ENCODE measurements around the gene SMCP. TPM values are rescaled to one million over a fixed set of nuclear protein-coding genes. Genes with fewer than 3 reads are reported as not detected.

Gene SMCP
- total RNA-seq, 1 donor from 2014 or later, result not detected

- Mint-ChIP-seq H3K27ac (no peak within 1 kb of the TSS), H3K9me3 (ENCODE audit: low read depth) (peaks cover 58% of the 10 kb centered on the region), H3K4me1 (ENCODE audit: low read depth) (no peaks in the 10 kb centered on the region), H3K36me3 (ENCODE audit: insufficient read depth) (peaks cover 1% of the 10 kb centered on the region), H3K4me3 (ENCODE audit: low read depth) (no peak within 1 kb of the TSS), H3K27me3 (no peaks in the 10 kb centered on the region)
- DNase-seq (ENCODE audit: low spot score, unreplicated experiment), result no peak
- no peak for TF ChIP-seq CTCF (IDR thresholded peaks at IDR 0.05; ENCODE audit: unreplicated experiment)
Measured at GRCh38 chr1:152859696-152860095, 18.4 kb upstream of the SMCP start, which contains the start of gene LCE7A. Gene LCE7A (plus strand): TSS chr1:152859996. CDS start chr1:152860698, 702 bp downstream.

- no peak for TF ChIP-seq CTCF (IDR thresholded peaks at IDR 0.05; ENCODE audit: unreplicated experiment)
- no peaks in the 10 kb centered on the region for H3K4me1 Mint-ChIP-seq (ENCODE audit: low read depth)
- no peaks in the 10 kb centered on the region for H3K27me3 Mint-ChIP-seq
- peaks cover 1% of the 10 kb centered on the region for H3K36me3 Mint-ChIP-seq (ENCODE audit: insufficient read depth)
- no peak overlapping the region for H3K4me3 Mint-ChIP-seq (ENCODE audit: low read depth)
- H3K9me3 Mint-ChIP-seq (ENCODE audit: low read depth), result peaks cover 55% of the 10 kb centered on the region
- no peak overlapping the region for H3K27ac Mint-ChIP-seq
- DNase-seq (ENCODE audit: low spot score, unreplicated experiment), result no peak
Measured at GRCh38 chr1:152860129-152860528, 18.0 kb upstream of the SMCP start.

GRCh38 chr1:152861374-152861773 lies 16.7 kb upstream of the SMCP start:
- Mint-ChIP-seq H3K36me3 (ENCODE audit: insufficient read depth) (peaks cover 1% of the 10 kb centered on the region), H3K27me3 (no peaks in the 10 kb centered on the region), H3K9me3 (ENCODE audit: low read depth) (peaks cover 49% of the 10 kb centered on the region), H3K27ac (no peak overlapping the region), H3K4me3 (ENCODE audit: low read depth) (no peak overlapping the region), H3K4me1 (ENCODE audit: low read depth) (no peaks in the 10 kb centered on the region)
- TF ChIP-seq CTCF (IDR thresholded peaks at IDR 0.05; ENCODE audit: unreplicated experiment), result no peak
- DNase-seq (ENCODE audit: low spot score, unreplicated experiment), result no peak

- Mint-ChIP-seq H3K27ac (no peak overlapping the region), H3K4me3 (ENCODE audit: low read depth) (no peak overlapping the region), H3K27me3 (no peaks in the 10 kb centered on the region), H3K4me1 (ENCODE audit: low read depth) (no peaks in the 10 kb centered on the region), H3K36me3 (ENCODE audit: insufficient read depth) (no peaks in the 10 kb centered on the region), H3K9me3 (ENCODE audit: low read depth) (peaks cover 27% of the 10 kb centered on the region)
- no peak for TF ChIP-seq CTCF (IDR thresholded peaks at IDR 0.05; ENCODE audit: unreplicated experiment)
- no peak for DNase-seq (ENCODE audit: low spot score, unreplicated experiment)
Measured at GRCh38 chr1:152864443-152864842, 13.7 kb upstream of the SMCP start.

GRCh38 chr1:152866321-152866720 lies 11.8 kb upstream of the SMCP start:
- TF ChIP-seq CTCF (IDR thresholded peaks at IDR 0.05; ENCODE audit: unreplicated experiment), result no peak
- Mint-ChIP-seq H3K4me1 (ENCODE audit: low read depth) (no peaks in the 10 kb centered on the region), H3K4me3 (ENCODE audit: low read depth) (no peak overlapping the region), H3K27me3 (peaks cover 2% of the 10 kb centered on the region), H3K9me3 (ENCODE audit: low read depth) (peaks cover 11% of the 10 kb centered on the region), H3K27ac (no peak overlapping the region), H3K36me3 (ENCODE audit: insufficient read depth) (no peaks in the 10 kb centered on the region)
- DNase-seq (ENCODE audit: low spot score, unreplicated experiment), result no peak

Data from progenitor cell of endocrine pancreas (in vitro differentiated cells).